HUES64 (cell line): Measurements from ENCODE around the gene PHF12.
A peak's percentile ranks its signal among the peaks of the same experiment; 100 is the strongest.

Experiments used
- H3K27ac ChIP-seq: 2 replicates; pipeline ENCODE4 v1.7.0; 2013; ENCODE audit warnings: low read depth, low read length, inconsistent platforms
- H3K27me3 ChIP-seq: 2 replicates; pipeline ENCODE4 v1.6.1; 2013; ENCODE audit warnings: mild to moderate bottlenecking, low read length; ENCODE audit not compliant: insufficient read depth
- H3K36me3 ChIP-seq: 2 replicates; pipeline ENCODE4 v1.6.1; 2013; ENCODE audit warnings: mild to moderate bottlenecking, low read length; ENCODE audit not compliant: insufficient read depth
- H3K4me1 ChIP-seq: 2 replicates; pipeline ENCODE4 v1.6.1; 2013; ENCODE audit warnings: mild to moderate bottlenecking, low read length, moderate library complexity; ENCODE audit not compliant: insufficient read depth
- H3K4me3 ChIP-seq: 2 replicates; pipeline ENCODE4 v1.5.1; 2013; ENCODE audit warnings: mild to moderate bottlenecking, low read length, moderate library complexity
- H3K9ac ChIP-seq: 2 replicates; pipeline ENCODE4 v1.6.1; 2013; ENCODE audit warnings: mild to moderate bottlenecking, low read depth, low read length
- H3K9me3 ChIP-seq: 2 replicates; pipeline ENCODE4 v1.6.1; 2013; ENCODE audit warnings: low read depth, low read length; ENCODE audit not compliant: insufficient read depth
- WGBS: fragments of 150-250, 120-280 bp; methylation state at CpG from one replicate; pipeline ENCODE4 v1.1.7; 2013; ENCODE audit warnings: missing lambda C conversion rate; 5-methylcytosine and 5-hydroxymethylcytosine counted together

PHF12 gene

DNA sequence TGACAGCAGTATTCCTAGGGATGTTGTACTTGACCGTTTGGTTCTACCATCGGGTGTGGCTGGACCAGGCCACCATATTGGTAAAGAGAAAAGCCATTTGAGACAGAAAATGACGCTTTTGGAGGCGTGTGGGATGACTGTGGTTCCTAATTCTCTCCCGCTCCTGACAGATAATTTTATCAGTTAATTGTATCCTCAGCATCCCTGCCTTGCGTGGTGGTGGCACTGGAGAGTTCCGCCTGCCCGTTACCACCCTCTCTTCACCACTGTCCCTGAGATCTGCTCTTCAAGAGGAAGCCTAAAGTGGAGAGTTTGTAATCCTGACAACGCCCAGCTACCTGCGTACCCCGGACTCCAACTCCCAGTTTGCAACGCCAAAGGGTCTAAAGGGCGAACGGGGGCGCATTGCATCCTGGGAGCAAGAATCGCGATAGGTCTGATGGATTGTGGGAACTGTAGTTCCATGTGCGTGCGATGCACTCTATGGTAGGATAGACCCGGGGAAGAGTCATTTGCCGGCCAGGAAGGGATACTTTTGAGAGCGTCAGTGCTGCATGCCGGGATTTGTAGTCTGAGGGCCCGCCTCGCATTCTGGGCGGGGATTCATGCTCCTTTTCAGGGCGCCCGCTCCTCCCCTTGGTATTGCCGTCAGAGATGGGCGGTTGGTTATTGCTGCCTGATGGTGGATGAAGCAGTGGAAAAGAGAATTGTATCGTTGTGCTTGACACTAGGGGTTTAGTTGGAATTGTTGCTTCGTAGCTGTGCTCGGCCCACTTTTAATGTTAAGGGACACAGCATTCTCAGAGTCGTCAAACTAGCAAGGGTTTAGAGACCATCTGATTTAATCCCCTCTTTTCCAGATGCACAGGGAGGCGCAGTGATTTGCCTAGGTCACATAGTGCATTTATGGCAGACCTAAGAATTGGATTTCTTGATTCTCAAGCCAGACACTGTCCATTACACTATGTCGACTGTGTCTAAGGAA is 965 bp upstream of the PHF12 start:
- peak overlapping the region; percentile 69 for H3K9ac ChIP-seq
- H3K4me3 ChIP-seq = peak overlapping the region; percentile 63
- H3K36me3 ChIP-seq = peaks cover 8% of the 10 kb centered on the region; the same call in 1 of the 2 replicates
- no peaks in the 10 kb centered on the region for H3K27me3 ChIP-seq
- peaks cover 23% of the 10 kb centered on the region for H3K4me1 ChIP-seq
- H3K27ac ChIP-seq = peak overlapping the region; percentile 88
- no peaks in the 10 kb centered on the region for H3K9me3 ChIP-seq
- 10% methylated on average over 36 of the region's 36 CpGs for WGBS

DNA sequence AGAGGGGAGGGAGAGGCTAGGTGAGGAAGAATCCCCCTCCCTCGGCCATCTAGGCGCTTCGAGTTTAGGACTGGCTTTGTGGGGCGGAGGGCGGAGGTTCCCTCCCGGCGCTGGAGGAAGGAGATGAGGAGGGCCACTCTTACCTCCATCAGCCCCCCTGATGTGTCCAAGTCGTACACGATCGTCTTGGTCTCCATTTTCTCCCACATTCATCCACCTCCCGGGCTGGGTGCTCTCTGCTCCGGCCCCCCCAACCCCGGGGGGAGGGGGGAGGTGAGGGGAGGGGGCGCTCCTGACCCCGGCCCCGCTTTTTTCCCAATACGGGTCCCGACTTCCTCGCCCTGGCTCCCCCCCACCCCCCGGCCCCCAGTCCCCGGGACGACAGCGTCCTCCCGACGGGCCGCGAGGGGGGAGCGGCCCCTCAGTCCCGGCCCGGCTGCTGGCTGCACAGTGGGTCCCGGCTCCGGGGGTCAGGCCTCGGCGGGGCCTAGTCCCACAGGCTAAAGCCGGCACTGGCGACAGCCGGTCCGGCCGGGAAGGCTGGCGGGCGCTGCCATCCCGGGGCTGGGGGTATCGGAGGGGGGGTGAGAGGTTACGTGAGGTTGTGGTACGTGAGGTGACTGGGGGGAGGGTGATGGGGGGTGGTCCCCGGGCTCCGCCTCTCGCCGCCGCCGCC is 428 bp downstream of the PHF12 start:
- H3K36me3 ChIP-seq = peaks cover 18% of the 10 kb centered on the region; the same call in 1 of the 2 replicates
- peak overlapping the region; percentile 86 for H3K9ac ChIP-seq
- peak overlapping the region; percentile 63 for H3K4me3 ChIP-seq
- peaks cover 23% of the 10 kb centered on the region for H3K4me1 ChIP-seq
- H3K27ac ChIP-seq = peak overlapping the region; percentile 96
- WGBS = under 1% methylated on average over 35 of the region's 51 CpGs
- no peaks in the 10 kb centered on the region for H3K9me3 ChIP-seq
- no peaks in the 10 kb centered on the region for H3K27me3 ChIP-seq

DNA sequence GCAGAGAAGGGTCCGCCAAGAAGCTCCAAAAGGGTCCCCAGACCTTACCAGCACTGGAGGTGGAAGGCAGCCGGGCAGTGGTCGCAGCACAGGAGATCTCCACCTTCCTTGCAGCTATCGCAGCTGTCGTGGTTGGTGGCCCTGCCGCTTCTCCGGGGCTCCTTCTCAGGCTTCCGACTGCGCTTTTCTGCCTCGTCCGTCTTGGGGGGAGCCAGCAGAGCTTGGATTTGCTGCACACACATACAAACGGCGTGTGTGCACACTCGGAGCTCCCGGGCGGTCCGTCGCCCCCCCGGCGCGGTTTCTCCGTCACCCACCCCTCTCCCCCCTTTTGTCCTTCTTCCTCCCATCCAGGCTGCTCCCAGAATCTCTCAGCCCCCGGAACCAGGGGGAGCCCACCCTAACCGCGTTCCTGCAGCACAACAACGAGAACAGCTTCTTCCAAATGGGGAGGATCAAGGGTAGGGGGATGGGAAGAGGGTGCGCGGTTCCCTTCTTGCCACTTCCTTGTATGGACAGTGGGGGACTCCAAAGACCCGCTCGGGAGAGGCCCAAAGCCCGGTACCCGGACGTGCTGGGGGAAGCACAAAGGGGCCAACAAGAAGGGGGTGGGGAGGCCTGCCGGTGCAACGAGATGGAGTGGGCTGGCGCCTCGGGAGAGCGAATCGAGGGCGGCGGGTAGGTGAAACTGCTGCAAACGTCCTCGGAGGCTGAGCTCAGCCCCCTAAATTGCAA is 1.1 kb downstream of the PHF12 start:
- Histone ChIP-seq H3K9ac (peak overlapping the region; percentile 86), H3K36me3 (peaks cover 21% of the 10 kb centered on the region), H3K27ac (peak overlapping the region; percentile 96), H3K4me1 (peaks cover 20% of the 10 kb centered on the region), H3K4me3 (peak overlapping the region; percentile 63), H3K9me3 (no peaks in the 10 kb centered on the region), H3K27me3 (no peaks in the 10 kb centered on the region)
- under 1% methylated on average over 43 of the region's 43 CpGs for whole genome bisulfite sequencing

DNA sequence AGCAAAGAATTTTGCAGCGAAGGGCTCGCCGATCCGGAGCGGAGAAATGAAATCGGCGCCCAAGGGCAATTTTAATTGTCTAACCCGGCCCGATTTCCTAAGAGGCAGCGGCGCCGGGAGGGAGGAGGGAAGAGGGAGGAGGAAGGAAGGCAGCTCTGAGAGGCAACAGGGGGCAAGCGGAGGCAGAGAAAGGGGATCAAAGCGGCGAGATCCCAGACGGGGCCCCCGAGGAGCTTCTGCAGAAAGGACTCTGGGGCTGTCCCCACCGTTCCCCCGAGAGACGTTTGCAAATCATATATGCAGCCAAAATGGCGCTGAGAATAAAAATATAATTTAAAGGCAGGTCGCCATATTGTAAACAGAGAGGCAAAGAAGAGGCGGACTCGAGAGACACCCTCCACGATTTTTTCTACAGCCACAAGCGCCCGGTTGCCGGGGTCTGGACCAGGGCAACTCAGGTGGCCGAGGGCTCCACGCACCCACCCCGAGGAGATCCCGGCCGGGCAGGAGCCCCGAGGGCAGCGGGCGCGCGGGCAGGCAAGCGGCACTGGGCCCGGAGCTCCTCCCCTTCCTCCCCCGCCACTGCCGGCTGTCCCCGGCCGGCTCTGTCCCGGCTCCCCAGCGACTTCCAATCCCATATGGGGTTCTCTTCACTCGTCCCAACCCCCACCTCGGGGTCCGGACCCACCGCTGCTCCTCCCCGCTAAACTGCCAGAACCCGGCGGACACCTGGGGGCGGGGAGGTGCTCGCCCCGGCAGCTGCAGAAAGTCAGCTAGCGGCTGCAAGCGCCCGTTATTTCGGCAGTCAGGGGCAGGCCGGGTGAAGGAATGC is 1.9 kb downstream of the PHF12 start:
- peak overlapping the region; percentile 86 for H3K9ac ChIP-seq
- peak overlapping the region; percentile 63 for H3K4me3 ChIP-seq
- no peaks in the 10 kb centered on the region for H3K9me3 ChIP-seq
- peaks cover 28% of the 10 kb centered on the region for H3K36me3 ChIP-seq
- peak overlapping the region; percentile 96 for H3K27ac ChIP-seq
- H3K27me3 ChIP-seq = no peaks in the 10 kb centered on the region
- peaks cover 20% of the 10 kb centered on the region for H3K4me1 ChIP-seq
- under 1% methylated on average over 61 of the region's 61 CpGs for WGBS

DNA sequence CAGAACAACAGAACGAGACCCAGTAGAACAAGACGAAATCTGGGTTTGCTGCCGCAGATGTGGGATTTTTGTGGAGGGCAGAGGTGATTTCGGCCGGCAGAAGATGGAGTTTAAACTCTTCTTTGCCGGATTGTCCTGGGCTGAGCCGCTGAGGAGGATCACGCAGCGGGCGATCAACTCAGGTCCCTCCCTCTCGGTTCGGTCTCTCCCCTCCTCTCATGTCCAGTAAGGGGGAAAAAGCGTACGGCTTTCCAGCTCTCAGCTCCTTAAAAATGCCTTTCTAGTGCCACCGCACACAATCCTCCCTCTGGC is 2.5 kb downstream of the PHF12 start:
- WGBS = 1% methylated on average over 15 of the region's 15 CpGs
- H3K9me3 ChIP-seq = no peaks in the 10 kb centered on the region
- peak overlapping the region; percentile 86 for H3K9ac ChIP-seq
- peak overlapping the region; percentile 96 for H3K27ac ChIP-seq
- H3K36me3 ChIP-seq = peaks cover 34% of the 10 kb centered on the region
- H3K4me1 ChIP-seq = peaks cover 20% of the 10 kb centered on the region
- peak overlapping the region; percentile 63 for H3K4me3 ChIP-seq
- H3K27me3 ChIP-seq = no peaks in the 10 kb centered on the region

DNA sequence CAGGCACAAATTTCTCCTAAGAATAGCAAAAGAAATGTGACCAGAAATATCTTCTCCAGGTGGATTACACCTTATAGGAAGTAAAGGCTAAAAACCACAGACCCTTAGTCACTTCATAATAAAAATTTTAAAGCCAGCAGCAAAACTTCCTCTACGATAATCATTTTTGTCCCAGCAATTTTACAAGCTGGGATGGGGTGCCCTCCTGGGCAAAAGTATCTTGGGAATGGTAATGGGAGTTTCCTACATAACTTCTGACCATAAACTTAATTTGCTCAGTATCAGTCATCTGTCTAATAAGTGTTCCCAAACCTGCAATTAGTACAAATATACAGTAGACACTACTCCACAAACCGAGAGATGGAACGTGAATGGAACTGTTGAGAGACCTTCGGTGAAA is 3.0 kb downstream of the PHF12 start:
- peak overlapping the region; percentile 86; the same call in 1 of the 2 replicates for H3K9ac ChIP-seq
- H3K9me3 ChIP-seq = no peaks in the 10 kb centered on the region
- peak overlapping the region; percentile 96 for H3K27ac ChIP-seq
- peaks cover 39% of the 10 kb centered on the region for H3K36me3 ChIP-seq
- H3K4me3 ChIP-seq = peak overlapping the region; percentile 63
- no peaks in the 10 kb centered on the region for H3K27me3 ChIP-seq
- 28% methylated on average over 4 of the region's 4 CpGs for WGBS
- peaks cover 20% of the 10 kb centered on the region for H3K4me1 ChIP-seq

DNA sequence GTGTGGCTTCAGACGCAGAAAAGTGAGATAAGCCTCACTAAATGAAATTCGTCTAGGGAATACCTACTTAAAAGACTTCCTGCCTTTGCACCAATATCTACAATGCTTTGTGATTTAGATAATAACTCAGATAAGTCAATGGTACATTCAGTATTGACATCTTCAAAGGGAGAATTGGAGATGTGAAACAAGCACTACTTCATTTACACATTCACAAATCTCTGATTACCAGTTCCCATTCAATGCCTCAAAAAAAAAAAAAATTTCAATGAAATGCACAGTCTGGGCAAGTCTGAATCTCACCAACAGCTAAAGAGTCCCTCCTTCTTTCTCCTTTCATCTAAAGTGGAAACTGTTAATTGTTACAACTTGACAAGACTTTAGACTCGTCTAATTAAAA is 3.7 kb downstream of the PHF12 start:
- 74% methylated on average over 2 of the region's 3 CpGs for WGBS

DNA sequence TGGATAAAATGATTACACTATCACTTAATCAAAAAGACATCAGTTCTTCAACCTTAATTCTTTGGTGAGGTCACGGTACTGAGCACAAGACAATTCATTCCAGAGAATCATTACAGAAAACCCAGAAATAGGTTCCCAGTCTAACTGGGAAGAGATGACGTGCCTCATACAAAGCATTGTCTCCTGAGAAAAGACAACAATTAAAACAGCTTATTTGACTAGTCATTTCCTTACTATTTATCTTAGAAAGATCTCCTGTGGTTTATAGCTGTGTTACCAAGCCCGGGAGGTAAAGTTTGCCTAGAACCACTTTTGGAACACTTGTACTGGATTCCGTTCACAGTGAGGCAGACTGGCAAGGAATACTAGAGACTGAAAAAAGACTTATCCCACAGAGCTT is 5.1 kb downstream of the PHF12 start:
- H3K36me3 ChIP-seq = peaks cover 51% of the 10 kb centered on the region
- H3K4me1 ChIP-seq = peaks cover 14% of the 10 kb centered on the region
- H3K4me3 ChIP-seq = no peak overlapping the region
- no peaks in the 10 kb centered on the region for H3K27me3 ChIP-seq
- no peak overlapping the region for H3K9ac ChIP-seq
- no peaks in the 10 kb centered on the region for H3K9me3 ChIP-seq
- 97% methylated on average over 4 of the region's 4 CpGs for WGBS
- no peak overlapping the region for H3K27ac ChIP-seq

More for the DNA sequence above, 3.7 kb downstream of the PHF12 start:
- no peak overlapping the region for H3K27ac ChIP-seq
- H3K27me3 ChIP-seq = no peaks in the 10 kb centered on the region
- no peaks in the 10 kb centered on the region for H3K9me3 ChIP-seq
- H3K36me3 ChIP-seq = peaks cover 45% of the 10 kb centered on the region
- no peak overlapping the region; the same call in 1 of the 2 replicates for H3K9ac ChIP-seq
- H3K4me3 ChIP-seq = peak overlapping the region; percentile 63
- peaks cover 13% of the 10 kb centered on the region for H3K4me1 ChIP-seq

DNA sequence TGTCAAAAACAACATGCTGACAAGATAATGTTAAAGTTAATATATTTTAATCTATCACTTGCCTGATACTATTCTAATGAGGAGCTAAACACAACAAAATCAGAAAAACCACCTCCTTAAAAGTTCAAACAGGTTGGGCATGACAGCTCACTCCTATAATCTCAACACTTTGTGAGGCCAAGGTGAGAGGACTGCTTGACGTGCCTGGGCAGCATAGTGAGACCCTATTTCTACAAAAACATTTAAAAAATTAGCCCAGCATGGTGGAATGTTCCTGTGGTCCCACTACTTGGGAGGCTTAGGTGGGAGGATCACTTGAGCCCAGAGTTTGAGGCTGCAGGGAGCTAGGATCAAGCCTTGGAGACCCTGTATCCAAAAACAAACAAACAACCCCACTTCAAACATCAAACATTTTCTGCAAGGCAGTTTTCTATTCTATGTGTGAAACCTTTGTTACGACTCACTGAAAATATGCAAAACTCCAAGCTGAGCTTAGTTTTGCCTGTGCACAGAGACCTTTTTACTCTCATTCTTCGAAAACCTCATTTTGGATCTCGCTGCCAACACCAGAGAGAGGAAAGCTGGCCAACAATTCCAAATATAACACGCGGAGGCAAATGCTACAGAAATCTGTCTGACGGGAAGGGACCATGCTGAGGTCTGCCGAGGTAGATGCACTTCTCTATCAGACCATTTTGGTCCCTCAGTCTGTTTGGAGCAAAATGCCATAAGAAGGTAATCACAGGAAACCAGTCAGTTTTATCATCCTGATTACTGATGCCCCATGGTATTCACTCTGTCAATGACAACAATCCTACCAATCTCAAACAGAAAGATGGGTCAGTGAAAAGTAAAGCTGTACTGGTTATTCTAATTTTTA is 6.2 kb downstream of the PHF12 start:
- Histone ChIP-seq H3K9ac (no peak overlapping the region), H3K4me3 (no peak overlapping the region), H3K4me1 (peaks cover 25% of the 10 kb centered on the region), H3K27ac (no peak overlapping the region), H3K9me3 (no peaks in the 10 kb centered on the region), H3K36me3 (peaks cover 57% of the 10 kb centered on the region), H3K27me3 (no peaks in the 10 kb centered on the region)
- 92% methylated on average over 8 of the region's 8 CpGs for WGBS

DNA sequence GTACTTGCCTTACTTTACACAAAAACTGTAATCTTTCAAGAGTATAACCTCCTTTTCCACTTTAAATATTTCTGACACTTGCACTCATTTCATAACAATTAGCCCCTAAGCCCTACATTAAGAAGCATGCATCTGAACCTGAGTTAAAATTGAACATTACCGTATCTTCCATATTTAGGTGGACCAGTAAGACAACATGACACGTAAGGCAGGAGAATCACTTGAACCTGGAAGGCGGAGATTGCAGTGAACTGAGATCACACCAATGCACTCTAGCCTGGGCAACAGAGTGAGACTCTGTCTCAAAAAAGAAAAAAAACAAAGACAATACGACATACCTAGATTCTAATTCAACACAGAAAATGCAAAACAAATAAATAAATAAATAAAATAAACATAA is 7.0 kb downstream of the PHF12 start:
- no peaks in the 10 kb centered on the region for H3K27me3 ChIP-seq
- no peak overlapping the region for H3K4me3 ChIP-seq
- H3K4me1 ChIP-seq = peaks cover 32% of the 10 kb centered on the region
- no peaks in the 10 kb centered on the region for H3K9me3 ChIP-seq
- WGBS = 96% methylated on average over 3 of the region's 4 CpGs
- no peak overlapping the region for H3K9ac ChIP-seq
- no peak overlapping the region for H3K27ac ChIP-seq
- H3K36me3 ChIP-seq = peaks cover 59% of the 10 kb centered on the region
